Lower leg skin (tissue), 3 donors: ENCODE results near the gene STK16.

ENCODE experiments used
- CTCF ChIP-seq, 3 donors: fragments of 450-650 bp; IDR thresholded peaks; one replicate each; pipeline ENCODE4 v1.5.1; 2016; ENCODE audit warnings: antibody characterized with exemption in 3 of 3, mild to moderate bottlenecking in 3 of 3, moderate library complexity in 2 of 3
- POLR2A ChIP-seq, 2 donors: fragments of 450-650 bp; IDR thresholded peaks; one replicate each; pipeline ENCODE4 v1.6.1; 2016 to 2017; ENCODE audit warnings: antibody characterized with exemption in 2 of 2, mild to moderate bottlenecking in 1 of 2, moderate library complexity in 1 of 2

- TF ChIP-seq CTCF (IDR thresholded peaks at IDR 0.05) = no peak
- TF ChIP-seq POLR2A (IDR thresholded peaks at IDR 0.05) = no peak
Observed at GRCh38 chr2:219244789-219245147, 511 bp upstream of the STK16 start.
